Measurements from ENCODE around the gene PDE3B. TPM values are rescaled to one million over a fixed set of nuclear protein-coding genes. Genes with fewer than 3 reads are reported as not detected.

The PDE3B gene
- polyA plus RNA-seq, 3 donors = 4.0 to 6.0 (median 5.2) TPM

DNA sequence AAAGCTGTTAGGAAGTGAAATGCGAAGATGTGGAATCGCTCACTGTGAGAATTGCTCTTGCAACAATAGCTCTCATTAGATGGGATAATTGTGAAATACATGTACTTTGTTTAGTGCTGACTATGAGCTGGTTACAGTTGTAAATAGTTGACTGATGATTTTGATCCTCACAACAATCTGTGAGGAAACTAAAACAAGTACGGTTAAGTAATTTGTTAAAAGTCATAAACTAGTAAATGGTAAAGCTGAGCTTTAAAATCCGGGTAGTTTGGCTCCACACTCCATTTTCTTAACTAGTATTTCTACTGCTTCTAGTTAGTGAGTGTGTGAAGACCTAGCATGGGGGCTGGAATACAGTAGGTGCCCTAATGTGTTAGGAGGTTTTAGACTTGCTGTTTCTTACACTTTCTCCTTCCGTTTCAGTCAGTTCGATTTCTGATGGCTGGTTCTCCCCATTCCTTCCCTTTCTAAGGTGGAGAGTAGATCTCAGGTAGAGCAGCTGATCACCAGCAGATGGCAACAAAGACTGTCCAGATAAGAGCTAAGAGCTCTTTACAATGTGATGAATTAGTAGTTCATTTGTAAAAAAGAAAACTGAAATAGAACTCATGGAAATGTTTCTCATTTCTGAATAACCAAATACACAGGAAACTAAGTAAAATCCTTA, 264.7 kb downstream of the PDE3B start:
- Histone ChIP-seq H3K9ac (ENCODE audit: insufficient read depth, low read length, poor library complexity, severe bottlenecking) (no peak overlapping the region), H3K36me3 (replicated peaks in 1 of 2; ENCODE audit: control insufficient read depth in 1 of 2, insufficient read depth in 2 of 2, low read length in 2 of 2) (no peaks in the 10 kb centered on the region), H3K4me3 (replicated peaks in 1 of 3; ENCODE audit: low read depth in 2 of 3, low read length in 3 of 3) (no peak overlapping the region), H3K27ac (ENCODE audit: low read depth in 1 of 2, low read length in 2 of 2) (no peak overlapping the region), H3K4me2 (replicated peaks; ENCODE audit: extremely low read depth, low read length, poor library complexity, severe bottlenecking) (no peak overlapping the region), H2AFZ (ENCODE audit: insufficient read depth, low read depth, low read length, poor library complexity, severe bottlenecking) (peak overlapping the region; percentile 17), H3K27me3 (ENCODE audit: control insufficient read depth in 2 of 2, insufficient read depth in 2 of 2, low read length in 2 of 2) (peaks cover 0 to 10% of the 10 kb centered on the region in 2 donors), H3K9me3 (replicated peaks in 1 of 2; ENCODE audit: control insufficient read depth in 1 of 2, insufficient read depth in 1 of 2, low read length in 2 of 2) (no peaks in the 10 kb centered on the region), H3K79me2 (ENCODE audit: insufficient read depth, low read length) (no peaks in the 10 kb centered on the region), H4K20me1 (ENCODE audit: insufficient read depth, low read length) (no peaks in the 10 kb centered on the region), H3K4me1 (ENCODE audit: control insufficient read depth in 1 of 2, insufficient read depth in 2 of 2, low read length in 2 of 2) (peaks cover 21 to 34% of the 10 kb centered on the region in 2 donors)
- peak in 1 of 3 donors; percentile 8 for DNase-seq
- intact Hi-C loops (cut with micrococcal nuclease) = loop anchor here (5.0 to 10.0 kb wide), 3 partner anchors 116 to 371 kb away; partner anchors contain the start of gene PDE3B (in 2 of the 2)
- no peaks in the 10 kb centered on the region for H3K36me3 Mint-ChIP-seq
- no CpG with 5 or more reads among the region's 6 CpGs for WGBS (ENCODE audit: insufficient coverage)
- H3K4me1 Mint-ChIP-seq = peaks cover 32% of the 10 kb centered on the region
- H3K27ac Mint-ChIP-seq = no peak overlapping the region
- no peak overlapping the region for H3K4me3 Mint-ChIP-seq
- TF ChIP-seq, protein P1, sequence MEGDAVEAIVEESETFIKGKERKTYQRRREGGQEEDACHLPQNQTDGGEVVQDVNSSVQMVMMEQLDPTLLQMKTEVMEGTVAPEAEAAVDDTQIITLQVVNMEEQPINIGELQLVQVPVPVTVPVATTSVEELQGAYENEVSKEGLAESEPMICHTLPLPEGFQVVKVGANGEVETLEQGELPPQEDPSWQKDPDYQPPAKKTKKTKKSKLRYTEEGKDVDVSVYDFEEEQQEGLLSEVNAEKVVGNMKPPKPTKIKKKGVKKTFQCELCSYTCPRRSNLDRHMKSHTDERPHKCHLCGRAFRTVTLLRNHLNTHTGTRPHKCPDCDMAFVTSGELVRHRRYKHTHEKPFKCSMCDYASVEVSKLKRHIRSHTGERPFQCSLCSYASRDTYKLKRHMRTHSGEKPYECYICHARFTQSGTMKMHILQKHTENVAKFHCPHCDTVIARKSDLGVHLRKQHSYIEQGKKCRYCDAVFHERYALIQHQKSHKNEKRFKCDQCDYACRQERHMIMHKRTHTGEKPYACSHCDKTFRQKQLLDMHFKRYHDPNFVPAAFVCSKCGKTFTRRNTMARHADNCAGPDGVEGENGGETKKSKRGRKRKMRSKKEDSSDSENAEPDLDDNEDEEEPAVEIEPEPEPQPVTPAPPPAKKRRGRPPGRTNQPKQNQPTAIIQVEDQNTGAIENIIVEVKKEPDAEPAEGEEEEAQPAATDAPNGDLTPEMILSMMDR (IDR thresholded peaks at IDR 0.05) = no peak
- H3K27me3 Mint-ChIP-seq (ENCODE audit: low read depth in 3 of 3) = peaks cover 17 to 35% (median 22%) of the 10 kb centered on the region in 3 donors
- H3K9me3 Mint-ChIP-seq = peaks cover 0 to 2% (median 0%) of the 10 kb centered on the region in 7 donors

DNA sequence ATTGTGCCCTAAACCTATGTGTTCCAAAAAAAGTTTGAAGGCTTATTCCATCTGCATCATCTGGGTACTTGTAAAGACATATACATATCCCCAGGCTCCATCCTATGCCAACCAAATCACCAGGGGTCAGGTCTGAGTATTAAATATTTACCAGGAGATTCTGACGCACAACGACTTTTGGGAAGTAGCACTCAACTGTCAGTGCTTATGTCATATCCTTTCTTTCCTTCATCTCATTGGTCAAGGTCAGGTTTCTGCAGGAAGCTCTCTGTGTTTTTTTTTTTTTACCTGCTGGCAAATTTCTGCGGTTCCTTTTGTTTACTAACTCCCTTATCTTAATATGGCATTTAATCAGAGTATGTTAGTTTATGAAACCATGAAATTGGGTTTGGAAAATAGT, 270.9 kb downstream of the PDE3B start:
- DNase-seq = no peak
- no peak overlapping the region for H3K27ac ChIP-seq (ENCODE audit: low read depth in 1 of 2, low read length in 2 of 2)
- TF ChIP-seq, protein P1 (IDR thresholded peaks at IDR 0.05) = no peak
- peaks cover 11 to 22% (median 17%) of the 10 kb centered on the region in 3 donors for H3K27me3 Mint-ChIP-seq (ENCODE audit: low read depth in 3 of 3)
- no peak overlapping the region for H3K27ac Mint-ChIP-seq
- no peak overlapping the region for H3K9ac ChIP-seq (ENCODE audit: insufficient read depth, low read length, poor library complexity, severe bottlenecking)
- no peak overlapping the region for H2AFZ ChIP-seq (ENCODE audit: insufficient read depth, low read depth, low read length, poor library complexity, severe bottlenecking)
- no peaks in the 10 kb centered on the region for H3K9me3 ChIP-seq (replicated peaks in 1 of 2; ENCODE audit: control insufficient read depth in 1 of 2, insufficient read depth in 1 of 2, low read length in 2 of 2)
- no peaks in the 10 kb centered on the region for H3K79me2 ChIP-seq (ENCODE audit: insufficient read depth, low read length)
- H3K4me3 Mint-ChIP-seq = no peak overlapping the region
- peaks cover 2% of the 10 kb centered on the region in 2 donors for H3K27me3 ChIP-seq (ENCODE audit: control insufficient read depth in 2 of 2, insufficient read depth in 2 of 2, low read length in 2 of 2)
- no peaks in the 10 kb centered on the region for H4K20me1 ChIP-seq (ENCODE audit: insufficient read depth, low read length)
- no peaks in the 10 kb centered on the region for H3K36me3 Mint-ChIP-seq
- intact Hi-C loops (cut with micrococcal nuclease) = no loop called here
- H3K4me1 Mint-ChIP-seq = no peaks in the 10 kb centered on the region
- H3K4me3 ChIP-seq (replicated peaks in 1 of 3; ENCODE audit: low read depth in 2 of 3, low read length in 3 of 3) = no peak overlapping the region
- no peak overlapping the region for H3K4me2 ChIP-seq (replicated peaks; ENCODE audit: extremely low read depth, low read length, poor library complexity, severe bottlenecking)
- no peaks in the 10 kb centered on the region for H3K4me1 ChIP-seq (ENCODE audit: control insufficient read depth in 1 of 2, insufficient read depth in 2 of 2, low read length in 2 of 2)
- 67% methylated on average over 2 of the region's 3 CpGs for WGBS (ENCODE audit: insufficient coverage)
- H3K36me3 ChIP-seq (replicated peaks in 1 of 2; ENCODE audit: control insufficient read depth in 1 of 2, insufficient read depth in 2 of 2, low read length in 2 of 2) = no peaks in the 10 kb centered on the region
- peaks cover 0 to 16% (median 7%) of the 10 kb centered on the region in 7 donors for H3K9me3 Mint-ChIP-seq

All from CD14-positive monocyte (primary cell).